Epithelial cell of esophagus (primary cell): Measurements from ENCODE around the gene ALDH8A1.

Experiments
- DNase-seq: peaks from one replicate; pipeline ENCODE4 v3.0.0; 2010; ENCODE audit warnings: low read depth
- H3K4me3 ChIP-seq: 2 replicates; pipeline ENCODE4 v1.5.1; 2011; ENCODE audit warnings: mild to moderate bottlenecking, low read length, control low read depth
- CTCF ChIP-seq: IDR thresholded peaks from 2 replicates; pipeline ENCODE4 v1.5.1; 2011; ENCODE audit warnings: low read depth, mild to moderate bottlenecking, low read length, control low read depth, inconsistent platforms; ENCODE audit not compliant: insufficient read depth; ENCODE audit errors: missing control alignments

The ALDH8A1 gene

GRCh38 chr6:134964451-134965203 is 14.7 kb upstream of the ALDH8A1 start:
- TF ChIP-seq CTCF, result no peak
- H3K4me3 ChIP-seq, result no peak overlapping the region
- no peak for DNase-seq

GRCh38 chr6:134962421-134962820 is 12.5 kb upstream of the ALDH8A1 start:
- peak; percentile 61 for DNase-seq
- no peak overlapping the region for H3K4me3 ChIP-seq
- TF ChIP-seq CTCF, result no peak

GRCh38 chr6:134961366-134961765 is 11.5 kb upstream of the ALDH8A1 start:
- no peak overlapping the region for H3K4me3 ChIP-seq
- no peak for DNase-seq
- TF ChIP-seq CTCF, result no peak

GRCh38 chr6:134959603-134960002 is 9.7 kb upstream of the ALDH8A1 start:
- no peak overlapping the region for H3K4me3 ChIP-seq
- no peak for DNase-seq
- no peak for TF ChIP-seq CTCF

GRCh38 chr6:134956676-134957075 is 6.8 kb upstream of the ALDH8A1 start:
- no peak overlapping the region for H3K4me3 ChIP-seq
- DNase-seq, result no peak
- TF ChIP-seq CTCF, result no peak

- no peak overlapping the region for H3K4me3 ChIP-seq
- TF ChIP-seq CTCF, result no peak
- DNase-seq, result peak; percentile 10
Observed at GRCh38 chr6:134956032-134956431, 6.1 kb upstream of the ALDH8A1 start.

GRCh38 chr6:134954272-134955000 is 4.5 kb upstream of the ALDH8A1 start:
- no peak for DNase-seq
- no peak for TF ChIP-seq CTCF
- H3K4me3 ChIP-seq, result no peak overlapping the region
